GM06990 (cell line): ENCODE measurements around the gene FSTL4.

Experiments
- DNase-seq: peaks from one replicate; pipeline ENCODE4 v3.0.0-alpha.2; 2011; ENCODE audit not compliant: insufficient read length; ENCODE audit errors: extremely low read depth
- H3K27me3 ChIP-seq: replicated peaks from 2 replicates; pipeline ENCODE4 v1.6.0; 2011; ENCODE audit warnings: low read length; ENCODE audit not compliant: control insufficient read depth, insufficient read depth
- H3K36me3 ChIP-seq: 2 replicates; pipeline ENCODE4 v1.5.1; 2011; ENCODE audit warnings: low read length; ENCODE audit not compliant: control insufficient read depth, insufficient read depth
- H3K4me3 ChIP-seq: replicated peaks from 2 replicates; pipeline ENCODE4 v1.5.1; 2011; ENCODE audit warnings: low read depth, mild to moderate bottlenecking, control low read depth, low read length
- CTCF ChIP-seq: IDR thresholded peaks from 2 replicates; pipeline ENCODE4 v1.5.1; 2011; ENCODE audit warnings: low read length, control low read depth, mild to moderate bottlenecking, inconsistent platforms; ENCODE audit not compliant: insufficient read depth, poor library complexity, severe bottlenecking

The FSTL4 gene

GRCh38 chr5:133562554-133562953 is 49.8 kb downstream of the FSTL4 start:
- TF ChIP-seq CTCF = no peak

GRCh38 chr5:133559960-133560359 is 52.4 kb downstream of the FSTL4 start:
- no peak overlapping the region for H3K4me3 ChIP-seq
- H3K27me3 ChIP-seq = peaks cover 2% of the 10 kb centered on the region
- DNase-seq = no peak
- no peak for TF ChIP-seq CTCF
- no peaks in the 10 kb centered on the region for H3K36me3 ChIP-seq

More at GRCh38 chr5:133562554-133562953, 49.8 kb downstream of the FSTL4 start:
- Histone ChIP-seq H3K36me3 (no peaks in the 10 kb centered on the region), H3K27me3 (peaks cover 2% of the 10 kb centered on the region), H3K4me3 (no peak overlapping the region)
- no peak for DNase-seq

GRCh38 chr5:133556551-133556950 is 55.8 kb downstream of the FSTL4 start:
- DNase-seq = no peak
- no peak for TF ChIP-seq CTCF
- Histone ChIP-seq H3K4me3 (no peak overlapping the region), H3K36me3 (no peaks in the 10 kb centered on the region), H3K27me3 (peaks cover 2% of the 10 kb centered on the region)

- TF ChIP-seq CTCF = no peak
These were observed 58.1 kb downstream of the FSTL4 start for GRCh38 chr5:133554279-133554678.

GRCh38 chr5:133552925-133553525 is 59.3 kb downstream of the FSTL4 start:
- TF ChIP-seq CTCF = peak; percentile 91
- Histone ChIP-seq H3K27me3 (no peaks in the 10 kb centered on the region; the same call in none of the 2 replicates), H3K4me3 (no peak overlapping the region), H3K36me3 (no peaks in the 10 kb centered on the region)
- peak; percentile 31 for DNase-seq

More at GRCh38 chr5:133554279-133554678, 58.1 kb downstream of the FSTL4 start:
- Histone ChIP-seq H3K4me3 (no peak overlapping the region), H3K36me3 (no peaks in the 10 kb centered on the region), H3K27me3 (peaks cover 2% of the 10 kb centered on the region)
- DNase-seq = no peak

GRCh38 chr5:133546500-133546899 is 65.8 kb downstream of the FSTL4 start:
- no peaks in the 10 kb centered on the region; the same call in 1 of the 2 replicates for H3K27me3 ChIP-seq
- H3K36me3 ChIP-seq = no peaks in the 10 kb centered on the region
- TF ChIP-seq CTCF = no peak
- no peak overlapping the region for H3K4me3 ChIP-seq
- DNase-seq = no peak
